GM12872 (cell line): ENCODE data around the gene CHSY1.

ENCODE experiments used
- TF ChIP-seq, protein P1 (sequence below): IDR thresholded peaks from 3 replicates; pipeline ENCODE4 v1.5.1; 2011; ENCODE audit warnings: low read depth, mild to moderate bottlenecking, low read length, moderate library complexity; ENCODE audit not compliant: insufficient read depth

The CHSY1 gene

DNA sequence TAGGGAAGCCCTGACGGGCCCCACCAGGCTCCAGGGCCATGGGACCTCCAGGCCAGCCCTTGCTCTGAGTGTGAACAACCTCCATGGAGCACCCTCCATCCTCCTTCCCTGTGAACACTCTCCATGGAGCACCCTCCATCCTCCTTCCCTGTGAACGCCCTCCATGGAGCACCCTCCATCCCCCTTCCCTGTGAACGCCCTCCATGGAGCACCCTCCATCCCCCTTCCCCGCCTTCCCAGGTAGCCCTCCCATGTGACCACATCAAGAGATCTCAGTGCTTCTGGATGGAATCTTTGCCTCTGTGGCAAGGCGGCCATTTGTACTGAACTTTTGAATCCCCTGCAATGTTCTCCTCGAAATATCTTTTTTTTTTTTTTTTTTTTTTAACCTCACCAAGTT is 66.5 kb downstream of the CHSY1 start:
- TF ChIP-seq, protein P1, sequence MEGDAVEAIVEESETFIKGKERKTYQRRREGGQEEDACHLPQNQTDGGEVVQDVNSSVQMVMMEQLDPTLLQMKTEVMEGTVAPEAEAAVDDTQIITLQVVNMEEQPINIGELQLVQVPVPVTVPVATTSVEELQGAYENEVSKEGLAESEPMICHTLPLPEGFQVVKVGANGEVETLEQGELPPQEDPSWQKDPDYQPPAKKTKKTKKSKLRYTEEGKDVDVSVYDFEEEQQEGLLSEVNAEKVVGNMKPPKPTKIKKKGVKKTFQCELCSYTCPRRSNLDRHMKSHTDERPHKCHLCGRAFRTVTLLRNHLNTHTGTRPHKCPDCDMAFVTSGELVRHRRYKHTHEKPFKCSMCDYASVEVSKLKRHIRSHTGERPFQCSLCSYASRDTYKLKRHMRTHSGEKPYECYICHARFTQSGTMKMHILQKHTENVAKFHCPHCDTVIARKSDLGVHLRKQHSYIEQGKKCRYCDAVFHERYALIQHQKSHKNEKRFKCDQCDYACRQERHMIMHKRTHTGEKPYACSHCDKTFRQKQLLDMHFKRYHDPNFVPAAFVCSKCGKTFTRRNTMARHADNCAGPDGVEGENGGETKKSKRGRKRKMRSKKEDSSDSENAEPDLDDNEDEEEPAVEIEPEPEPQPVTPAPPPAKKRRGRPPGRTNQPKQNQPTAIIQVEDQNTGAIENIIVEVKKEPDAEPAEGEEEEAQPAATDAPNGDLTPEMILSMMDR: no peak

DNA sequence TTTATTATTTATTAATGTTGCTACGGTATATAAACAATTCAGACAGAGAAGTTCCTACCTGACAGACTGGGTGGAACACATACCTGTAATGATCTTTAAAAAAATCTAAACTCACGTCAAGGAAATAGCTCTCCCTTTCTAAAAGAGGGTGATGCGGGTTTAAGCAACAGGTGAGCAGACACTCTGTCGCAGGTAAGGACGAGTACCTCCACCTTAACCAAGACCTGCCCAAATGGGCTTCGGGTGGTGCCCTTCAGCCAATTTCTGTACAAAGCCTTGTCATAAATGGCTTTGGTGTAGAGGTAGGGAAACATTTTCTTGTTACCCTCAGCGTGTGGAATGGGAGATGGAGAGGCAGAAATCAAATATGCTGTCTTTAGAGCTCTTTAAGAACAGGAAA is 67.0 kb downstream of the CHSY1 start:
- TF ChIP-seq, protein P1: no peak

DNA sequence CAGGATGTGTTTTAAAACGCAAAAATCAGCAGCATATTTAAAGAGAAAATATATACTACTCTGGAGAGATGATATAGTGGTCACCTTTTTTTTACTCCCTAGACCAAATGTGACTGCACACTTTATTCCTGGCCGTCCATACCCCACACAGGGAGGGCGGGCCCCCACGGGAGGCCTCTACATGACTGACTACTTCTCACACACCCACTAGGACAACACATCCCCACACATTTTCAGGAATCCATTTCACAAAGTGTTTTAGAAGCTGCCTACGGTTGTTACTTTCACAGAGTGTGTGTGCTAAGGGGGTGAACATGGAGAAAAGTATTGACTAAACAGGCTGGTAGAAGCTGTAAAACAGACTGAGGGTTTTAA is 67.9 kb downstream of the CHSY1 start:
- TF ChIP-seq, protein P1: no peak

DNA sequence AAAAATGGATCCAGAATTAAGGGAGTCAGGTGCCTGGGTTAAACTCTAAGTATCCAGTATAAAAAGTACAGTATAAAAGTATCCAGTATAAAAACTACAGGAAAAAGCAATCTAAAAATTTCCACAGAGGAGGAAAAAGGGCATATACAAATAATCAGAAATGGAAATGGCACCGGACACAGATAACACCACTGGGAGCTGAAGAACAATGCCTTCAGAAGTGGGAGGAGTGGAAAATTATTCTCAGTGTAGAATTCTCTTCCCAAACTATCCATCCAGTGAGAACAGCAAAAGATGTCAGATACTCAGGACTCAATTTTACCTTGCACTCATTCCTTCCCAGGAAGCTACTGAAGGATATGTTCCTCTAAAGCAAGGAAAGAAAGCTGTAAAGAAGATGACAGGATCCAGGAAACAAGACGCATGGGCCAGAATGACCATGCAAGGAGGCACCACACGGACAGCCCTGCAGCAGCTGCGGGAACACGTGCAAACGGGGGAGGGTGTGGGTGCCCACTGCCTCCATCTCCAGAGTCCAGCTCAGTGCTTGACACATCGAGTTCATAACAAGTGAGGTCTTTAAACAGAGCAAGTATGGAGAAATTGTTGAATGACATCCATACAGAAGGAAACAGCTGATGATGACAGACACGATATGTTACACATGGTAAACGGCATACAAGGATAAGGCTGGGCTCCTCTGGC is 68.5 kb downstream of the CHSY1 start:
- TF ChIP-seq, protein P1: no peak

DNA sequence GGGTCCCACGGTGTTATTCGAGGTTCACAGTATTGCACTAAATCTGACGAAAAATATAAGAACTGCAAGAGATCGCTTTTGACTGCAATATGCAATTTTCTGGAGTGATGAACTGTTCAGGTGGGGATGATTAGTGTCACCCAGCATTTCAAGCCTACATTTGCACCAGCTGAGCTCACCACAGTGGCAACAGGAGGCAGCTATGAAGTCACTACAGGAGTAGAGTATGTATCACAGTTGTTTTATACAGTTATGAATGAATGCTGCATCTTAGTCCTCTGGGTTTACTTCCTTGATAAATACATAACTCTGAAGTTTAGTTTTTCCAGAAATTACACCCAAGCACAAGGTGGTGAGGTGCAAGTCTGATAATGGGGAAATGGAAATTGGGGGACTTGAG is 69.6 kb downstream of the CHSY1 start:
- TF ChIP-seq, protein P1: no peak

DNA sequence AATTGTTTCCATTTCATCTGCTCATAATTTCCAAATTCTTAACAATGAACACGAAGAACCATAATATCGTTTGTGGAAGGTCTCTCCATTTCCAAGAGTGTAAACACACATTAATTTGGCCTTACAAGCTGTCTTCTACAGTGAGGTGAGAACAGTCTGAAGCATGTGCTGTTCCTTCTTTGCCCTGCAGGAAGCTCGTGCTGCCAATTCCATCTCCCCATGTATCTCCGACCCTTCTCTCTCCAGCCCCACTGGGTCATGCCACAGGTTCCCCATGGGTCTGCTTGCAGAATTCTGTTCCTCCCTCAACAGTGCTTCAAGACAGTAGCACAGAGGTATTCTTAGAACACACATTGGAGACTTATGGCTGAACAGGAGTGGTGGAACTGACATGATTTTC is 70.5 kb downstream of the CHSY1 start:
- TF ChIP-seq, protein P1: no peak

DNA sequence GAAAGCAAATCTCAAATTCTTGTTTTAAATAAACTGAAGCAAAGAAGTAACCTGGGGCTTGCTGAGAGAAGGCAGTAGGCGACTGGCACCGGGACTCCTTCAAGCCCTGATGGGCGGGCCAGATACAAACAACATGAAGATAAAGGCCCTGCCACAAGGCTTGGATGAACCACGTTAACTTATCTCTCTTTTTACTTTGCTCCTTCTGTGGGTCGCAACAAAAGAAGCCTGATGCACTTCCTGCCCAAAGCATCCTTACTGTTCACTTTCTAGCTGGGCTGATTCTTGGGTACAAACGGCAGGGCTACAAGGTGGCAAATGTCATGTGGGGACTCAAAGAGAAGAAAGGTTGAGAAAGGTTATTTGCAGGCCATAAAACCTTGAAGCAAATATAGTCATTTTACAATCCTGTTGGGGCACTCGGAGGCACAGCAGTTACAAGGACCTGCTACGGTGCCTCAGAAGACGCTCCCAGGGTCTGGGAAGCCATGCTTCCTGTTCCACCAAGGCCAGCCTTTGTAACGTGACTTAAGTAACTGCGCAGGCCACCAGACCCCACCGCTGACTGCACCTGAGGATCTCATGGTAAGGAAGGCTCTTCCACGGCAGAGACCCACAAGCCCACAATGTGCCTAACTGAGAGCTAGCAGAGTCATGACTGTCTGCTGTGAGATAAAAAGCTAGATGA is 71.1 kb downstream of the CHSY1 start:
- TF ChIP-seq, protein P1: no peak
